Activated gamma-delta T cell treated with anti-CD3 and anti-CD28 coated beads, Interleukin-2, amount 50 U/mL, for 16 hours (primary cell): ENCODE data around the gene CDC16.
"Not testable (repeated sequence)": the region's sequence is repeated elsewhere in the genome, so short reads cannot be mapped to it uniquely, and the experiment has no call there.

Source experiments
- DNase-seq: peaks from one replicate; pipeline ENCODE4 v3.0.0-alpha.2; 2020; ENCODE audit warnings: low read depth

The CDC16 gene, protein sequence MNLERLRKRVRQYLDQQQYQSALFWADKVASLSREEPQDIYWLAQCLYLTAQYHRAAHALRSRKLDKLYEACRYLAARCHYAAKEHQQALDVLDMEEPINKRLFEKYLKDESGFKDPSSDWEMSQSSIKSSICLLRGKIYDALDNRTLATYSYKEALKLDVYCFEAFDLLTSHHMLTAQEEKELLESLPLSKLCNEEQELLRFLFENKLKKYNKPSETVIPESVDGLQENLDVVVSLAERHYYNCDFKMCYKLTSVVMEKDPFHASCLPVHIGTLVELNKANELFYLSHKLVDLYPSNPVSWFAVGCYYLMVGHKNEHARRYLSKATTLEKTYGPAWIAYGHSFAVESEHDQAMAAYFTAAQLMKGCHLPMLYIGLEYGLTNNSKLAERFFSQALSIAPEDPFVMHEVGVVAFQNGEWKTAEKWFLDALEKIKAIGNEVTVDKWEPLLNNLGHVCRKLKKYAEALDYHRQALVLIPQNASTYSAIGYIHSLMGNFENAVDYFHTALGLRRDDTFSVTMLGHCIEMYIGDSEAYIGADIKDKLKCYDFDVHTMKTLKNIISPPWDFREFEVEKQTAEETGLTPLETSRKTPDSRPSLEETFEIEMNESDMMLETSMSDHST

GRCh38 chr13:114234645-114235421 lies at the start of gene CDC16:
CDC16 (plus strand) TSS chr13:114234897; CDS start chr13:114235085, 188 bp downstream.
- peak; percentile 89 for DNase-seq

- DNase-seq, result no peak
Observed at GRCh38 chr13:114185182-114185971, 49.3 kb upstream of the CDC16 start.

DNA sequence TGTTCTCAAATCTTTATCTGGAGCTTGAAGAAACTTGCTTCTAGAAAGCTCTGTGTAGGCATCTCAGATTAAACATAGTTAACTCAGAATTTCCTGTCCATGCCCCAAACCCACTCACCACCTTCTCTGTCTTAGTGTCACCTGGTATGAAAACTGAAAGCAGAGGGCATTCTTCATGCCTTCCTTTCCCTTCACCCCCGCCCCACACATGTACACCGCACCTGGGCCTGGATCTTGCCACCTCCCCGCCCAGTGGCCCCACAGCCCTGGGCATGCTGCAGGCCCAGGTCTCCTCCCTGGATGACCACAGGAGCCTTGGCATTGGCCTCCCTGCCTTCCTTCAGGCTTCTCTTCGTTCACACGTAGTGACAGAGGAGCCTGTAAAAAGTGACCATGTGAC lies 39.8 kb upstream of the CDC16 start:
- DNase-seq, result peak; percentile 18

- no peak for DNase-seq
Observed at GRCh38 chr13:114196629-114197028, 38.1 kb upstream of the CDC16 start.

GRCh38 chr13:114198556-114198955 lies 36.1 kb upstream of the CDC16 start:
- no peak for DNase-seq

DNA sequence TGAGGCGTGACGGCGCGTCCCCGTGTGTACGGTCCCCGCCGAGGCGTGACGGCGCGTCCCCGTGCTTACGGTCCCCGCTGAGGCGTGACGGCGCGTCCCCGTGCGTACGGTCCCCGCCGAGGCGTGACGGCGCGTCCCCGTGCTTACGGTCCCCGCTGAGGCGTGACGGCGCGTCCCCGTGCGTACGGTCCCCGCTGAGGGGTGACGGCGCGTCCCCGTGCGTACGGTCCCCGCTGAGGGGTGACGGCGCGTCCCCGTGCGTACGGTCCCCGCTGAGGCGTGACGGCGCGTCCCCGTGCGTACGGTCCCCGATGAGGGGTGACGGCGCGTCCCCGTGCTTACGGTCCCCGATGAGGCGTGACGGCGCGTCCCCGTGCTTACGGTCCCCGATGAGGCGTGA lies 35.2 kb upstream of the CDC16 start:
- not testable (repeated sequence) for DNase-seq

- no peak for DNase-seq
Observed at GRCh38 chr13:114199954-114200353, 34.7 kb upstream of the CDC16 start.

DNA sequence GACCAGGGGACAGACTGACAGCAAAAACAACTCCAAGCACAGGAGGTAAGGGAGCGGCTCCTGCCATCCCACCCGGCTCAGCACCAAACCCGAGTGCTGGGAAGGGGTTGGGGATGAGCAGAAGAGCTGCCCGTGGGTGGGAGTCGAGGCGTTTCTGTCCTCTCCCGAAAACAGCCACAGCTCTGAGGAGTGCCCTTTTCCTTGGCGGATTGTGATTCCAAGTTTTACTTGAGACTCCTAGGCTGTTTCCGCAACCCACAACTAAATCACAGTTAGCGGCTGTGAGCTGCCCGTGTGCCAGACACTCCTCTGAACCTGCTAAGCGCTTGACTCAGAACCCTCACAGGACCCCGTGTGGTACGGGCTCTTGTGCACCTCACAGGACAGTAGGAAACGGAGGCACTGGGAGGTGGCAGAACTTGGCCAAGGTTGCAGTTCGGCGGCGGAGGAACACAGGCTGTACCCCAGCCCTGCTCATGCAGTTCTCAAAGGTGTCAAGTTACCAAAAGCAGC lies 34.2 kb upstream of the CDC16 start:
- DNase-seq, result no peak

DNA sequence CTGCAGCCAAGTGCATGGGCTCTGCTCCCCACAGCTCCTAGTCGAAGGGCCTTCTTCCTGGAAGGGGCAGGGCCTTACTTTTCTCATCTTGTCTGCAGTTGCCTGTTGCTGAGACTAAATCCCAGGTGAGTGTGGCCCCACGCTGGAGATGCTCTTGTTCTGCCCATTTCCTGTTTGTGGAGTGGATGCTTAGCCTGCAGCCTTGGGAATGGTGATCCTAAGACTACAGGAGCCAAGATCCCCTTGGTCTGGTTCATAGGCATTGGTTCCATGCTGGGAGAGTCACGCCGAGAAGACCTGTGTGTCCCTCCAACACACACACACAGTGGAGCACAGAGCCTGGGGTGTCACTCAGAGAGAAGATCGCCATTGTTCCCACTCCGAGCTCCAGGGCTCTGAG lies 32.1 kb upstream of the CDC16 start:
- no peak for DNase-seq

DNA sequence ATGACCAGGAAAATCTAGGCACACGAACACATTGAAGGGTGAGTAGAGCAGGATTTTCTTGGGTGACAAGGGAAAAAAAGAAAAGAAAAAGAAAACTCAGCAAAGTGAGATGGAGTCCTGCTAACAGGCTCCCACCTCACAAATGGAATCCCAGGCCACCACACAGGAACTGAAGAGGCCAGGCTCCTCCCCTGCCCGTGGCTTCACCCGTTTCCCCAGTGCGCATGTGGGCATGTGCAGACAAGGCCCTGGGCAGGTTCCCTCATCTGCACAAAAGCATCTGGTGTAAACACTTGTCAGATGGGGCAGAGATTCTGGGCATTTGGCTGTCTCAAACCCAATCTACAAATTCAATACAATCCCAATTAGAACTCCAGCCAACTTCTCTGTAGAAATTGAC lies 31.2 kb upstream of the CDC16 start:
- no peak for DNase-seq

DNA sequence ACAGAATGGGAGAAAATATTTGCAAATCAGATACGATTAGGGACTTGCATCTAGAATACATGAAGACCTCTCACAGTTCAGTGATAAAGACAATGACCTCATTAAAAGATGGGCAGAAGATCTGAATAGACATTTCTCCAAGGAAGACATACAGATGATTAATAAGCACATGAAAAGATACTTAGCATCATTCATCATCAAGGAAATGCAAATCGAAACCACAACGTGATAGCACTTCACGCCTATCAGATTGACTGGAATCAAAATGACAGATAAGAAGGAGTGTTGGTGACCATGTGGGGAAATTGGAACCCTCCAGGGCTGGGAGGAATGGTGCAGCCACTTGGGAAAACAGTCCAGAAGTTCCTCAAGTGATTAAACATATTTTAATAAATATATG lies 29.8 kb upstream of the CDC16 start:
- no peak for DNase-seq

DNA sequence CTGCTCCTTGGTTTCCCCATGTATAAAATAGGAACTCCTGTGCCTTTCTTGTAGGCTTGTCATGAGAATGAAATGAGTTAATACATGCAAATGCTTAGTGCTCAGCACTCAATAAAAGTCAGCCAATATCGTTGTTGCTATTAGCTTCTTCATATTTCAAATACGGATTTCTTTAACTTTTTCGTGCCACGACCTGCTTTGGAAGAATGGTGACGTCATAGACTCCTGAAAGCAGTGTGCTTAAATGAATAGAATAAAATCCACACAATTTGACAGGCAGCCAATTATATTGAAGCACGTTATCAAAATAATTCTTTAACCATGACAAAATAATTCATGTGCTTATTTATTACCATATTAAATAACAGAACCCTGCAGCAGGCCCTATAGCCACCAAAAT lies 26.6 kb upstream of the CDC16 start:
- DNase-seq, result no peak

- DNase-seq, result no peak
Observed at GRCh38 chr13:114211446-114212157, 23.1 kb upstream of the CDC16 start.

DNA sequence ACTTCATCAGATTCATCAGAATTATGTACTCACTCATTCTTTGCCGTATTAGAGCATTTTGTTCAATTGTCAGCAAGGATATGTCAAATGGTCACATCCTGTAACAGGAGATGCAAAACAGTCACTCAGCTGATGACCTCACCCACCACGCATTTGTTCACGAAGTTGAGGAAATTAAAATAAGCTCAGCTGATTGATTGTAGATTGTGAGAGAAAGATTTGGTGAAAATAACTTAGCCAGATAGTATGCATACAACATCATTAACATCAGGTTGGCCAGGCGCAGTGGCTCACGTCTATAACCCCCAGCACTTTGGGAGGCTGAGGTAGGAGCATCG lies 22.6 kb upstream of the CDC16 start:
- no peak for DNase-seq

- no peak for DNase-seq
Observed at GRCh38 chr13:114213980-114214379, 20.7 kb upstream of the CDC16 start.

GRCh38 chr13:114219392-114219791 lies 15.3 kb upstream of the CDC16 start:
- DNase-seq, result no peak

GRCh38 chr13:114222461-114222968 lies 12.2 kb upstream of the CDC16 start:
- DNase-seq, result no peak

DNA sequence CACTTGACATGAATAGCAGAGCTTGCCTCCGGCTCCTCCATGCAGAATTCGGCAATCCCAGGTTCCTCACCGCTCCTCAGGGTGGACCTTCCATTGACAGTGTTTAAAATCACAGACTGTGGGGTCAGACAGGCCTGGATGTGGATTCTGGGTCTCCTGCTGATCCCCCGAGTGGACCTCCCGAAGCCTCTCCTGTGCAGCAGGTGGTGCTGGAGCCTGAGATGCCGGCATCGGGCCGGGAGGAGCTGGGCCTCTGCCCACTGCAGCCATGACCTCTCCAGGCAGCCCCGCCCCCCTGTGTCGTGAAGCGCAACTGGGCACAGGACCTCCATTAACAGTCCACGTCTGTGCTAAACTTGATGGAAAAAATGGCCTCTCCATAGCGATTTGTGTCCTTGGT lies 10.5 kb upstream of the CDC16 start:
- DNase-seq, result no peak

- no peak for DNase-seq
Observed at GRCh38 chr13:114225610-114226009, 9.1 kb upstream of the CDC16 start.

DNA sequence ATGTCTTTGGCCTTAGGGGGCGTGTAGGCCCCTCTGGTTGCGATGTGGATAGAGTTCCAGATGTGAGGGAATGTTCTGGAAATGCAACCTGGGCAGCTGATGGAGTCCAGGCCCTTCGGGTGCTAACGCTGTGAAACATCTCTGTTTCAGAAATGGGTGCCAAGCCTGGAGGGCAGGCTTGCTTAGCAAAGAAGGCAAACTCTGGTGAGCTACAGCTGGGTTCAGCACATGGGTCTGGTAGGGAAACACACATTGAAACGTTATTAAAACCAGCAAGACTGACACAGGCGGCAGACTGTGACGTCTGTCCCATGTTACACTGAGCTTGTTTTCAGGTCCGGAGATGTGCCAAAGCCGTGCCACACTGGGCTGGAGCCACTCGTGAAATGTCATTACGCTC lies 8.6 kb upstream of the CDC16 start:
- DNase-seq, result no peak

DNA sequence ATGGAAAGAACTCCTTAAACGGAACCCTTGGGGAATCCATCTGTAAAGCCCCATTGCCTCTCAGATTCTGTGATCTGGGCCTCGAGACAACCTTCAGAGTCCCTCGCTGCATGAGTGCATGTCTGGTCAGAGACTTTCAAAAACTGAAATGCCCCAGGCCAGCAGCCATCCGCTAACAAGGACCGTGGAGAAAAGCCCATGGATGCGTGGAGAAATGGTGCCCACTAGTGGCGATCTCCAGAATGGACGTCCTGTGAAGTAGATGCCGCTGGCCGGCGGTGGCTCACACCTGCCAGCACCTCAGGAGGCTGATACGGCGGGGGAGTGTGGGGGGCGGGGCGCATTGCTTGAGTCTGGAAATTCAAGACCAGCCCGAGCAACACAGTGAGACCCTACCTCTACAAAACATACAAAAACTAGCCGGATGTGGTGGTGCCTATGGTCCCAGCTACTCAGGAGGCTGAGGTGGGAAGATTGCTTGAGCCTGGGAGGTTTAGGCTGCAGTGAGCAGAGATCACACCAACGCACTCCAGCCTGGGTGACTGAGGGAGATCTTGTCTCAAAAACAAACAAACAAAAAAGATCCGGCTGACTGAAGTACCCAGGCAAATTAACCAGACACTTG lies 7.9 kb upstream of the CDC16 start:
- DNase-seq, result peak; percentile 76
